Activated CD4-positive, alpha-beta T cell treated with anti-CD3 and anti-CD28 coated beads for 48 hours (primary cell): ENCODE measurements around the gene HOXA4.

Experiments
- DNase-seq: peaks from one replicate; pipeline ENCODE4 v3.0.0-alpha.2; 2020

Gene HOXA4

GRCh38 chr7:27146491-27147198, 16.1 kb upstream of the HOXA4 start:
- no peak for DNase-seq

GRCh38 chr7:27145914-27146412, 15.4 kb upstream of the HOXA4 start:
- no peak for DNase-seq

- no peak for DNase-seq
These were observed 14.8 kb upstream of the HOXA4 start for GRCh38 chr7:27145165-27145913.

DNA sequence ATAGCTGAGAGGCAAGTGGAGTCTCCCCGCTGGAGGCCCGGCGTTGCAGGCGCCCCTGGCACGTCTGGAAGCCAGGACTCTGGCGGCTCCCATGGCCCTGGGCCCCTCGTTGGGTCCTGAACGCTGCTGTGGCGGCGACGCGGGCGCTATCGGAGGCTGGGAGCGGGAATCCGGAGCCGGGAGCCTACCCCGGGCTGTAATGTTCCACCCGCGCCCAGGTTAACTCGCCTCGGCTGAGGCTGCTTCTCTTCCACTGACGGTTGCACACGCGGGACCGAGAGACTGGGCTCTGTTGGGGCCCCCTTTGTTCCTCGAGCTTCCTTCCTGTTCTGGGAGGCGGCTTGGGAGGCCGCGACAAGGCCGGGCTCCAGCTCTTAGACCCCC, 14.2 kb upstream of the HOXA4 start:
- no peak for DNase-seq

- DNase-seq: no peak
These were observed 13.6 kb upstream of the HOXA4 start for GRCh38 chr7:27143950-27144780.

- no peak for DNase-seq
These were observed 12.7 kb upstream of the HOXA4 start, which contains the start of gene HOXA5 for GRCh38 chr7:27143023-27143949. HOXA5 (minus strand) TSS chr7:27143681; CDS start chr7:27143607, 74 bp downstream.

DNA sequence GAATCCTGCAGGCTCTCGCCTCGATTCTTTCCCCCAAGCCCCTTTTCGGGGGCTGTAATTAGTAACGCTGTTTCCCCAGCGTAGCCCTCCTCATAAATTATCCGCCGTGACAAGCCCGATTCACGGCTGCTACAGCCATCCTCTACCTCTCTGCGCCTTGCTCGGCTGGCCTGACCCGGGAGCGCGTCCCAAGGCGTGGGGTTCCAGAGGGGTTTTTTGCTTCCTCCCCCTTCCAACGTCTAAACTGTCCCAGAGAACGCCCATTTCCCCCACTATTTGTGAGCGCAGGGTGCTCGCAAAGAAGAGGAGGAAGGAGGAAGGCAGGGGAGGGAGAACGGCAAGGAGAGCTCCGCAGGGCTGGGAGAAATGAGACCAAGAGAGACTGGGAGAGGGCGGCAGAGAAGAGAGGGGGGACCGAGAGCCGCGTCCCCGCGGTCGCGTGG, 12.0 kb upstream of the HOXA4 start:
- DNase-seq: no peak

DNA sequence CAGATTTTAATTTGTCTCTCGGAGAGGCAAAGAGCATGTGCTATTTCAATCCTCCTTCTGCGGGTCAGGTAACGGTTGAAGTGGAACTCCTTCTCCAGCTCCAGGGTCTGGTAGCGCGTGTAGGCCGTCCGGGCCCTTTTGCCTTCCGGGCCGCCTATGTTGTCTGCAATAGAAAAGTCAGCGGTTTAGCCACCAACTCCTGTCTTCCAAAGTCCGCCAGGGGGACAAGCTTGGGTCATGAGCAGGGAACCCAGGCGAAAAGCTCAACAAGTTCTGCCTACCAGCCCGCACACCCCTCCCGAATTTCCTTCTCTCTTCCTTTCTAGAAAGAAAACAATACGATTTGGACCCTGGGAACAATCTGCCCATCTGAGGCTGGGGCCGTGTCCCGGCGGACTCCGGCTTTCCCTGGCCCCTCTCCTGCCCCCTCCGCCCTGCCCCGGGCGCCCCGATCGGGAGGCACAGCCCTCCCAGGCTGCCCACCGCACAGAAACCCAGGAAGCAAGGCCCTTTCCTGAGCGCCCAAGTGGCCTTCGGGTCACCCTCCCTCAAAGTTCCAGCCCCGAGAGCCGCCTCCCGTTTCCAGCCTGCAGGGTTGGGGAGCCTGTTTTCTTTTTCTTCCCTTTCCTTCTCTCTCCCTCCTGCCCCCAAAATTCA, 11.5 kb upstream of the HOXA4 start:
- DNase-seq: no peak

DNA sequence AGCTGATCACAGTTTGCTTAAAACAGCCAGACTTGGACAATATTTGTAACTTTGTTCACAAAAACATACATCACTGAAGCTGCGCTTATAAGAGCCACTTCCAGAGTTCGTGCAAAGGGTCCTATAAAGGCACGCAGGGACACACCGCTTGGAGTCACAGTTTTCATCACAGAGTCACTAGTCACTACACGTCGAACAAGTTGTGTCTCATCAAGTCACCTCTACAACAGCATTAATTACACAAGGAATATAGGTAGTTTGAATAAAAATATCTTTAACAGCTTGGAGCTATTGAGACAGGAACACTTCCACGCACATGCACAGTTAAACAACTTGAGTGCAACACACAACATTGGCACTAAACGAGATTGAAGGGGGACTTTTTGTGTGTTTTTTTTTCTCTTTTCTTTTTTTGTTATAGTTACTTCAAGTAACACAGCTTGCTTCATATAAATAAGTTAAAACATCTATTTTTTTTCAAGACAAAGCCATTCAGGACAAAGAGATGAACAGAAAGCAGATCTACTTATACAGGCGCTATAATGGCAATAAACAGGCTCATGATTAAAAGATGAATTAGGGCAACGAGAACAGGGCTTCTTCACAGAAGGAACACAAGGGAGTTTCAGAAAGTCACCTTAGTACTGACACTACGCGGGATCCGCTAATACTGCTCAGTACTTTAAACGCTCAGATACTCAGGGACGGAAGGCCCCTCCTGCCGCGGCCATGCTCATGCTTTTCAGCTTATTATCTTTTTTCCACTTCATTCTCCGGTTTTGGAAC, 10.8 kb upstream of the HOXA4 start:
- no peak for DNase-seq

- no peak for DNase-seq
These were observed 9.7 kb upstream of the HOXA4 start for GRCh38 chr7:27140126-27140857.

- no peak for DNase-seq
These were observed 9.0 kb upstream of the HOXA4 start for GRCh38 chr7:27139334-27140125.

GRCh38 chr7:27138985-27139333, 8.4 kb upstream of the HOXA4 start:
- no peak for DNase-seq

DNA sequence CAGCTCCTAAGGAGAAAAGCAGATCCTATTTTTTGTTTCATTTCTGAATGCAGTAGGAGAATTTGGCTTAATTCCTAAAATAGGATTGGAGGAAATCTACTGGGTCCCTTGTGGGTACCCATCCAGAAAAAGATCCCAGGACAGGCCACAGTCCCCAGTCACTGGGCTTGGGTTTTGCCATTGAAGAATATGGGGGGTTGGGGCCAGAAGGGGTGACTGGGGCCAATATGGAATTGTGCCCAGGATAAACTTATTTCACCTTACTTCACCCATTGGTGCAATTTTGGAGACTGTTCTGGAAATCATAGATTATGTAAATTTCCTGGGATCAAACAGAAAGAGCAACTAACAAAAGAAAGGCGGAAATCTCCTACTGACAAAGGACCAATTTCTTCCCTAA, 7.9 kb upstream of the HOXA4 start:
- no peak for DNase-seq

DNA sequence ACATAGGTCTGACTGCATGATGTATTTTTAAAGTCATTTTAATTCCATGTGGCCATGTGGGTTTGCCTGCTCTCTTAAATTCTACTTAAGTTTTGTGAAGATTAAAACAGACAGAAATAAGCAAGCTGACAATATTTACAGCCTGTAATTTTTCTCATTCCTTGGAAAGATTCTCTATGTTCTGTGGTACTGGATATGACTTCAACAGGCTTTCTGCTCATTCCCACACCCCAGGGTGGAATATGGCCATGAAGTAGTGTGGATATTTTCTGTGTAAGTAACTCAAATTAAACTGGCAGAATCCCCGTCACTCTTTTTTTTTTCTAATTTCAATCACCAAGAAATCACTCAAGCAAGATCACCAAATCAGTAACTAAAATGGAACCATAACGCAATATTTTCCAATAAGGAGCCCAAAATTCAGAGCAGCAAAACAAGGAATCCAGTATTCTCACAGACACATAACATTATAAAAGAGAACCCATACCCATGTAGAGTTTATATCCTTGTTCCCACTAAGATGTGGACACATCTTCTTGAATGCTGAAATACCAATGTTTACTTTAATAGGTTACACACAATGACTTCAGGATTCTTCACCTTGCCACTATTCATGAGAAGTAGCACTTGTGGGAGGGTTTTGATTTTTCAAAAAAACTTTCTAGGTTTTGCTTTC, 7.2 kb upstream of the HOXA4 start:
- no peak for DNase-seq

DNA sequence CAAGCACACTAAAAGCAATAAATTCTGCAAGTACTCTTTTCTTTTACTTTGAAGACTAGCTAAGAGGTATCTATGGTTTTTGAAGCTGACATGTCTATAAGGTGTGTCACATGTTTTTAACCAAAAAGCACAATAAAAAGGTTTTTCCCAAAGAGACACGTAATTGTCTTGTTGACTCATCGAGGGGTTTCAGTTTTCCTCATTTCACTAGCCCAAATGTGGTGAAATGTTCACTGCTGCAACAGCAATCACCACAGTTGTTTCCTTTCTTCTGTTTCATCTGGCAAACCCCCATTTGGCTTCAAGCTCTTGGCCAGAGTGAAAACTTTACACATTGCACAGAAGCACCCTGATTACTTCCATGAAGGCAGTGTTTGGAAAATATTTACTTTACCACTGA, 3.8 kb upstream of the HOXA4 start:
- no peak for DNase-seq

- DNase-seq: no peak
These were observed 3.1 kb upstream of the HOXA4 start for GRCh38 chr7:27133409-27134231.

- no peak for DNase-seq
These were observed 2.4 kb upstream of the HOXA4 start for GRCh38 chr7:27132978-27133377.

DNA sequence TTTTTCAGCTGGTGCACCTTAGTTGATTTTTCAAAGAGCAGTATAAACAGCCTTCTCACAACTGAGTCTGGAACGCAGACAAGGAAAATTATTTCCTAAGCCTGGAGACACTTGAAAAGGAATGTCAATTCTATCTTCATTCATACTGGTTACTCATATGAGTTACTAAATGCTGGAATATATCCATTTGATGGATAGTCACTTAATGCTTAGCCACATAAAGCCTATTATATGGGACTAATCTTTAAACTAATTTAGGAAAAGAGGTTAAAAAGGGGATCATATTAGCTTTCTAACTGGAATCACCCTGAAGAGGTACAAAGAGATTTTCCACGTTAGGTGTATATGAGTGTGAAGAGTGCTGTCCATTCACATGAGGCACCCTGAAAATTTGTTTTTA, 1.7 kb upstream of the HOXA4 start:
- DNase-seq: no peak
